ENCODE measurements around the gene MOSMO. TPM values are rescaled to one million over a fixed set of nuclear protein-coding genes. Genes with fewer than 3 reads are reported as not detected.
"Not testable (repeated sequence)": the region's sequence is repeated elsewhere in the genome, so short reads cannot be mapped to it uniquely, and the experiment has no call there.

MOSMO gene
- total RNA-seq, 1 donor from 2014 or later: 13.0 TPM

GRCh38 chr16:22022151-22022550 lies 14.2 kb downstream of the MOSMO start:
- Mint-ChIP-seq H3K36me3 (ENCODE audit: unreplicated experiment) (no peaks in the 10 kb centered on the region), H3K4me3 (ENCODE audit: unreplicated experiment) (no peak overlapping the region), H3K4me1 (ENCODE audit: low read depth, unreplicated experiment) (peaks cover 7% of the 10 kb centered on the region), H3K9me3 (ENCODE audit: unreplicated experiment) (no peaks in the 10 kb centered on the region), H3K27me3 (ENCODE audit: unreplicated experiment) (peaks cover 2% of the 10 kb centered on the region), H3K27ac (ENCODE audit: unreplicated experiment) (no peak overlapping the region)
- TF ChIP-seq CTCF (IDR thresholded peaks at IDR 0.05; ENCODE audit: partially characterized antibody, unreplicated experiment): no peak
- DNase-seq: no peak

GRCh38 chr16:22023505-22023904 lies 15.6 kb downstream of the MOSMO start:
- TF ChIP-seq CTCF (IDR thresholded peaks at IDR 0.05; ENCODE audit: partially characterized antibody, unreplicated experiment): no peak
- H3K4me1 Mint-ChIP-seq (ENCODE audit: low read depth, unreplicated experiment): peaks cover 6% of the 10 kb centered on the region
- no peak overlapping the region for H3K27ac Mint-ChIP-seq (ENCODE audit: unreplicated experiment)
- no peaks in the 10 kb centered on the region for H3K9me3 Mint-ChIP-seq (ENCODE audit: unreplicated experiment)
- no peaks in the 10 kb centered on the region for H3K36me3 Mint-ChIP-seq (ENCODE audit: unreplicated experiment)
- no peak for DNase-seq
- no peak overlapping the region for H3K4me3 Mint-ChIP-seq (ENCODE audit: unreplicated experiment)
- peaks cover 2% of the 10 kb centered on the region for H3K27me3 Mint-ChIP-seq (ENCODE audit: unreplicated experiment)

- not testable (repeated sequence) for H3K4me1 Mint-ChIP-seq (ENCODE audit: low read depth, unreplicated experiment); H3K27ac Mint-ChIP-seq (ENCODE audit: unreplicated experiment); H3K9me3 Mint-ChIP-seq (ENCODE audit: unreplicated experiment); H3K27me3 Mint-ChIP-seq (ENCODE audit: unreplicated experiment); H3K4me3 Mint-ChIP-seq (ENCODE audit: unreplicated experiment); DNase-seq; H3K36me3 Mint-ChIP-seq (ENCODE audit: unreplicated experiment)
Observed at GRCh38 chr16:22024785-22025184, 16.9 kb downstream of the MOSMO start.

GRCh38 chr16:22027633-22028032 lies 19.7 kb downstream of the MOSMO start:
- no peak for DNase-seq
- Mint-ChIP-seq H3K9me3 (ENCODE audit: unreplicated experiment) (no peaks in the 10 kb centered on the region), H3K36me3 (ENCODE audit: unreplicated experiment) (no peaks in the 10 kb centered on the region), H3K4me1 (ENCODE audit: low read depth, unreplicated experiment) (no peaks in the 10 kb centered on the region), H3K27ac (ENCODE audit: unreplicated experiment) (no peak overlapping the region), H3K27me3 (ENCODE audit: unreplicated experiment) (no peaks in the 10 kb centered on the region), H3K4me3 (ENCODE audit: unreplicated experiment) (no peak overlapping the region)
- no peak for TF ChIP-seq CTCF (IDR thresholded peaks at IDR 0.05; ENCODE audit: partially characterized antibody, unreplicated experiment)

- DNase-seq: no peak
- Mint-ChIP-seq H3K36me3 (ENCODE audit: unreplicated experiment) (no peaks in the 10 kb centered on the region), H3K27me3 (ENCODE audit: unreplicated experiment) (no peaks in the 10 kb centered on the region), H3K9me3 (ENCODE audit: unreplicated experiment) (no peaks in the 10 kb centered on the region), H3K4me1 (ENCODE audit: low read depth, unreplicated experiment) (no peaks in the 10 kb centered on the region), H3K4me3 (ENCODE audit: unreplicated experiment) (no peak overlapping the region), H3K27ac (ENCODE audit: unreplicated experiment) (no peak overlapping the region)
- no peak for TF ChIP-seq CTCF (IDR thresholded peaks at IDR 0.05; ENCODE audit: partially characterized antibody, unreplicated experiment)
Observed at GRCh38 chr16:22029632-22030031, 21.7 kb downstream of the MOSMO start.

All from glutamatergic neuron (in vitro differentiated cells).